Measurements from ENCODE around the gene ABHD12B.

DNA sequence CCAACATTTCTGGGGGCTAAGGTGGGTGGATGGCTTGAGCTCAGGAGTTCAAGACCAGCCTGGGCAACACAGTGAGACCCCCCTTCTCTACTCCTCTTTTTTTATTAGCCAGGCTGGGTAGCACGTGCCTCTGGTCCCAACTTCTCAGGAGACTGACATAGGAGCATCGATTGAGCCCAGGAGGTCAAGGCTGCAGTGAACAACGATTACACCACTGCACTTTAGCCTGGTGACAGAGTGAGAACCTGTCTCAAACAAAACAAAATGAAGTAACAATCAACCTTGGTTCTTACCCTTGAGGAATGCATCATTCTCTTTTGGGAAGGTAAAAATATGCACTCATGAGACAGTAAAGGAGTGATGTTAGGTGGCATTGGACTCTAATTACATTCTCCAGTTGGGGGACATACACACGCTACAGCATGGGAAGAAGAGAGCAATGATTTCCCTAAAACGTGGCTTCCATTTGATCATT lies 37.0 kb upstream of the ABHD12B start:
- TF ChIP-seq, protein P1, sequence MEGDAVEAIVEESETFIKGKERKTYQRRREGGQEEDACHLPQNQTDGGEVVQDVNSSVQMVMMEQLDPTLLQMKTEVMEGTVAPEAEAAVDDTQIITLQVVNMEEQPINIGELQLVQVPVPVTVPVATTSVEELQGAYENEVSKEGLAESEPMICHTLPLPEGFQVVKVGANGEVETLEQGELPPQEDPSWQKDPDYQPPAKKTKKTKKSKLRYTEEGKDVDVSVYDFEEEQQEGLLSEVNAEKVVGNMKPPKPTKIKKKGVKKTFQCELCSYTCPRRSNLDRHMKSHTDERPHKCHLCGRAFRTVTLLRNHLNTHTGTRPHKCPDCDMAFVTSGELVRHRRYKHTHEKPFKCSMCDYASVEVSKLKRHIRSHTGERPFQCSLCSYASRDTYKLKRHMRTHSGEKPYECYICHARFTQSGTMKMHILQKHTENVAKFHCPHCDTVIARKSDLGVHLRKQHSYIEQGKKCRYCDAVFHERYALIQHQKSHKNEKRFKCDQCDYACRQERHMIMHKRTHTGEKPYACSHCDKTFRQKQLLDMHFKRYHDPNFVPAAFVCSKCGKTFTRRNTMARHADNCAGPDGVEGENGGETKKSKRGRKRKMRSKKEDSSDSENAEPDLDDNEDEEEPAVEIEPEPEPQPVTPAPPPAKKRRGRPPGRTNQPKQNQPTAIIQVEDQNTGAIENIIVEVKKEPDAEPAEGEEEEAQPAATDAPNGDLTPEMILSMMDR (IDR thresholded peaks at IDR 0.05): no peak
- TF ChIP-seq POLR2AphosphoS5 (IDR thresholded peaks at IDR 0.05) (no peak), POLR2A (IDR thresholded peaks at IDR 0.05) (no peak)
